HEK293 (cell line): ENCODE data around the gene TMEM164.

Experiments used
- CTCF ChIA-PET: fragments of 350-600 bp; formaldehyde crosslinking; extraction: SDS; loops from one replicate; lab custom pipeline; 2021; ENCODE audit warnings: antibody characterized with exemption; lab: Yijun Ruan, JAX
- POLR2A ChIA-PET: fragments of 300-600 bp; formaldehyde crosslinking; extraction: SDS; loops from one replicate; lab custom pipeline; 2020; ENCODE audit warnings: antibody characterized with exemption, inconsistent platforms; lab: Yijun Ruan, JAX
- H3K27ac ChIP-seq: fragments of 200-500 bp; sonication (Bioruptor generic); 2 replicates; pipeline ENCODE4 v1.5.1; 2014; ENCODE audit warnings: low read depth, low read length, control low read depth, inconsistent platforms; ENCODE audit errors: extremely low read depth
- H3K36me3 ChIP-seq, 2 experiments: fragments of 200-500 bp in 1 of 2; sonication (Bioruptor generic) in 1 of 2; 1 replicate in 1 of 2; 2 replicates in 1 of 2; pipeline ENCODE4 v1.5.1; 2014 to 2017; ENCODE audit warnings: inconsistent platforms in 2 of 2, low read length in 2 of 2; ENCODE audit not compliant: control insufficient read depth in 2 of 2, insufficient read depth in 1 of 2
- H3K4me1 ChIP-seq: fragments of 200-500 bp; sonication (Bioruptor generic); 2 replicates; pipeline ENCODE4 v1.5.1; 2014; ENCODE audit warnings: mild to moderate bottlenecking, low read length, inconsistent platforms; ENCODE audit not compliant: control insufficient read depth, insufficient read depth
- H3K4me3 ChIP-seq: 2 replicates; pipeline ENCODE4 v1.5.1; 2011; ENCODE audit warnings: low read depth, mild to moderate bottlenecking, control low read depth, low read length, moderate library complexity
- H3K9me3 ChIP-seq: fragments of 200-500 bp; sonication (Bioruptor generic); 2 replicates; pipeline ENCODE4 v1.5.1; 2014; ENCODE audit warnings: low read depth, low read length, inconsistent platforms; ENCODE audit not compliant: control insufficient read depth, insufficient read depth
- GLIS1 ChIP-seq: fragments of 450-650 bp; formaldehyde crosslinking; IDR thresholded peaks from 2 replicates; pipeline ENCODE4 v1.5.1; 2016; ENCODE audit warnings: missing biosample characterization, missing genetic modification characterization
- KLF17 ChIP-seq: fragments of 450-650 bp; formaldehyde crosslinking; IDR thresholded peaks from 2 replicates; pipeline ENCODE4 v1.5.1; 2016; ENCODE audit warnings: missing biosample characterization, missing genetic modification characterization
- SCRT2 ChIP-seq: fragments of 450-650 bp; formaldehyde crosslinking; IDR thresholded peaks from 2 replicates; pipeline ENCODE4 v1.5.1; 2016; ENCODE audit warnings: missing biosample characterization, missing genetic modification characterization
- ZNF132 ChIP-seq: fragments of 450-650 bp; formaldehyde crosslinking; IDR thresholded peaks from 2 replicates; pipeline ENCODE4 v1.5.1; 2017; ENCODE audit warnings: missing biosample characterization, missing genetic modification characterization, borderline replicate concordance
- ZNF16 ChIP-seq: fragments of 450-650 bp; formaldehyde crosslinking; IDR thresholded peaks from 2 replicates; pipeline ENCODE4 v1.5.1; 2016; ENCODE audit warnings: low read depth, missing biosample characterization, missing genetic modification characterization
- ZNF184 ChIP-seq: fragments of 450-650 bp; IDR thresholded peaks from 2 replicates; pipeline ENCODE4 v1.5.1; 2018; ENCODE audit warnings: missing biosample characterization, mild to moderate bottlenecking, missing genetic modification characterization
- ZNF280D ChIP-seq: fragments of 450-650 bp; formaldehyde crosslinking; IDR thresholded peaks from 2 replicates; pipeline ENCODE4 v1.5.1; 2016; ENCODE audit warnings: missing biosample characterization, missing genetic modification characterization
- ZNF37A ChIP-seq: fragments of 450-650 bp; IDR thresholded peaks from 2 replicates; pipeline ENCODE4 v1.5.1; 2018; ENCODE audit warnings: missing biosample characterization, missing genetic modification characterization
- ZNF391 ChIP-seq: fragments of 450-650 bp; formaldehyde crosslinking; IDR thresholded peaks from 2 replicates; pipeline ENCODE4 v1.5.1; 2016; ENCODE audit warnings: low read depth, missing biosample characterization, missing genetic modification characterization, borderline replicate concordance
- ZNF433 ChIP-seq: fragments of 450-650 bp; formaldehyde crosslinking; IDR thresholded peaks from 2 replicates; pipeline ENCODE4 v1.5.1; 2016; ENCODE audit warnings: missing biosample characterization, missing genetic modification characterization, low read depth
- ZNF513 ChIP-seq: fragments of 450-650 bp; IDR thresholded peaks from 2 replicates; pipeline ENCODE4 v1.5.1; 2018; ENCODE audit warnings: missing biosample characterization, missing genetic modification characterization
- ZNF600 ChIP-seq: fragments of 450-650 bp; formaldehyde crosslinking; IDR thresholded peaks from 2 replicates; pipeline ENCODE4 v1.5.1; 2016; ENCODE audit warnings: missing biosample characterization, missing genetic modification characterization
- ZNF624 ChIP-seq: fragments of 450-650 bp; formaldehyde crosslinking; IDR thresholded peaks from 2 replicates; pipeline ENCODE4 v1.5.1; 2017; ENCODE audit warnings: missing biosample characterization, missing genetic modification characterization
- ZNF707 ChIP-seq: fragments of 450-650 bp; formaldehyde crosslinking; IDR thresholded peaks from 2 replicates; pipeline ENCODE4 v1.5.1; 2016; ENCODE audit warnings: missing biosample characterization, missing genetic modification characterization
- ZNF768 ChIP-seq: fragments of 450-650 bp; formaldehyde crosslinking; IDR thresholded peaks from 2 replicates; pipeline ENCODE4 v1.5.1; 2018; ENCODE audit warnings: missing biosample characterization, mild to moderate bottlenecking, missing genetic modification characterization
- ZNF843 ChIP-seq: fragments of 450-650 bp; formaldehyde crosslinking; IDR thresholded peaks from 2 replicates; pipeline ENCODE4 v1.5.1; 2016; ENCODE audit warnings: missing biosample characterization, missing genetic modification characterization
- ZSCAN4 ChIP-seq: fragments of 450-650 bp; formaldehyde crosslinking; IDR thresholded peaks from 2 replicates; pipeline ENCODE4 v1.5.1; 2017; ENCODE audit warnings: missing biosample characterization, missing genetic modification characterization

The TMEM164 gene

GRCh38 chrX:110012818-110013485 lies 10.0 kb downstream of the TMEM164 start:
- H3K9me3 ChIP-seq = no peaks in the 10 kb centered on the region
- peaks cover 0 to 17% of the 10 kb centered on the region in 2 experiments; a peak in 1 of 3 replicates for H3K36me3 ChIP-seq
- CTCF ChIA-PET = no interaction called here
- H3K4me3 ChIP-seq = no peak overlapping the region
- H3K4me1 ChIP-seq = no peaks in the 10 kb centered on the region
- no peak overlapping the region for H3K27ac ChIP-seq
- TF ChIP-seq GLIS1 (tag by site-specific recombination) (no peak), ZNF132 (no peak), KLF17 (tag by site-specific recombination) (no peak), ZNF391 (no peak), ZNF184 (tag by site-specific recombination) (no peak), ZSCAN4 (no peak), ZNF768 (tag by site-specific recombination) (no peak), ZNF624 (no peak), SCRT2 (tag by site-specific recombination) (no peak), ZNF16 (tag by site-specific recombination) (no peak), ZNF37A (tag by site-specific recombination) (no peak), ZNF843 (tag by site-specific recombination) (no peak), ZNF600 (no peak), ZNF707 (tag by site-specific recombination) (no peak)
- TF ChIP-seq, all 188 proteins: peak for 0
- POLR2A ChIA-PET = interaction anchor here (1.5 kb wide), 1 partner anchor 11 kb away, joined by 4 read pairs; the partner anchor contains the start of gene TMEM164

- Histone ChIP-seq H3K27ac (no peak overlapping the region), H3K36me3 (peaks cover 0 to 17% of the 10 kb centered on the region in 2 experiments; a peak in 1 of 3 replicates), H3K4me1 (no peaks in the 10 kb centered on the region)
- CTCF ChIA-PET = interaction anchor here (0.5 kb wide), 1 partner anchor 116 kb away, joined by 3 read pairs; no protein-coding TSS in a partner anchor
- TF ChIP-seq ZNF513 (tag by site-specific recombination) (peak; percentile 83), ZNF433 (no peak), ZNF280D (tag by site-specific recombination) (no peak)
- TF ChIP-seq, all 188 proteins: peak for 1
- H3K4me3 ChIP-seq = no peak overlapping the region
- POLR2A ChIA-PET = interaction anchor here (1.0 kb wide), 1 partner anchor 9 kb away, joined by 3 read pairs; no protein-coding TSS in a partner anchor
- H3K9me3 ChIP-seq = no peaks in the 10 kb centered on the region
Measured at GRCh38 chrX:110013968-110014367, 11.1 kb downstream of the TMEM164 start.
